ENCODE results near the gene PGAP3. TPM values are rescaled to one million over a fixed set of nuclear protein-coding genes. Genes with fewer than 3 reads are reported as not detected.

PGAP3 gene
- total and polyA plus RNA-seq, 7 experiments from 2014 or later, result 13.3 to 39.9 (median 34.4) TPM

GRCh38 chr17:39629898-39630297 lies 58.0 kb downstream of the PGAP3 start:
- Mint-ChIP-seq H3K27me3 (peaks cover 10 to 59% (median 29%) of the 10 kb centered on the region in 5 donors), H3K4me3 (no peak overlapping the region), H3K9me3 (peaks cover 0 to 1% (median 0%) of the 10 kb centered on the region in 11 donors), H3K27ac (no peak overlapping the region), H3K36me3 (no peaks in the 10 kb centered on the region), H3K4me1 (peaks cover 5 to 30% (median 19%) of the 10 kb centered on the region in 7 donors)
- peaks cover 3 to 4% of the 10 kb centered on the region in 2 donors for H3K27me3 ChIP-seq (ENCODE audit: control insufficient read depth in 2 of 2, insufficient read depth in 2 of 2, low read length in 2 of 2)
- H3K36me3 ChIP-seq (ENCODE audit: control insufficient read depth in 2 of 3, insufficient read depth in 3 of 3, low read length in 3 of 3), result no peaks in the 10 kb centered on the region
- no peak overlapping the region for H3K27ac ChIP-seq (ENCODE audit: low read depth, low read length)
- CTCF ChIA-PET, result no interaction called here
- no peaks in the 10 kb centered on the region for H3K9me3 ChIP-seq (ENCODE audit: control insufficient read depth in 2 of 3, low read length in 3 of 3)
- peaks cover 5 to 8% of the 10 kb centered on the region in 2 donors for H3K4me1 ChIP-seq (ENCODE audit: control insufficient read depth in 2 of 2, insufficient read depth in 2 of 2, low read length in 2 of 2)
- ATAC-seq (no peak), DNase-seq (no peak)
- POLR2A ChIA-PET, result no interaction called here
- intact Hi-C loops (cut with micrococcal nuclease), result no loop called here
- no peak overlapping the region for H3K4me3 ChIP-seq (ENCODE audit: low read length)

GRCh38 chr17:39629494-39629880 lies 58.4 kb downstream of the PGAP3 start:
- ChIA-PET CTCF (interaction anchor here (0.6 kb wide), 2 partner anchors 14 to 335 kb away, joined by 3 to 4 read pairs; no protein-coding TSS in a partner anchor), POLR2A (interaction anchor here (1.5 kb wide), 1 partner anchor 39 kb away, joined by 3 read pairs; the partner anchor contains the start of gene PNMT)
- Mint-ChIP-seq H3K4me3 (peak overlapping the region in 1 of 10 donors; percentile 34), H3K27me3 (peaks cover 10 to 64% (median 32%) of the 10 kb centered on the region in 5 donors), H3K4me1 (peaks cover 5 to 29% (median 21%) of the 10 kb centered on the region in 7 donors), H3K9me3 (peaks cover 0 to 1% (median 0%) of the 10 kb centered on the region in 11 donors), H3K36me3 (no peaks in the 10 kb centered on the region), H3K27ac (no peak overlapping the region)
- DNase-seq (no peak), ATAC-seq (no peak)
- peaks cover under 1 to 8% of the 10 kb centered on the region in 2 donors for H3K4me1 ChIP-seq (ENCODE audit: control insufficient read depth in 2 of 2, insufficient read depth in 2 of 2, low read length in 2 of 2)
- no peak overlapping the region for H3K27ac ChIP-seq (ENCODE audit: low read depth, low read length)
- H3K9me3 ChIP-seq (ENCODE audit: control insufficient read depth in 2 of 3, low read length in 3 of 3), result no peaks in the 10 kb centered on the region
- intact Hi-C loops (cut with micrococcal nuclease), result no loop called here
- no peaks in the 10 kb centered on the region for H3K36me3 ChIP-seq (ENCODE audit: control insufficient read depth in 2 of 3, insufficient read depth in 3 of 3, low read length in 3 of 3)
- no peak overlapping the region for H3K4me3 ChIP-seq (ENCODE audit: low read length)
- H3K27me3 ChIP-seq (ENCODE audit: control insufficient read depth in 2 of 2, insufficient read depth in 2 of 2, low read length in 2 of 2), result peaks cover 3 to 4% of the 10 kb centered on the region in 2 donors

DNA sequence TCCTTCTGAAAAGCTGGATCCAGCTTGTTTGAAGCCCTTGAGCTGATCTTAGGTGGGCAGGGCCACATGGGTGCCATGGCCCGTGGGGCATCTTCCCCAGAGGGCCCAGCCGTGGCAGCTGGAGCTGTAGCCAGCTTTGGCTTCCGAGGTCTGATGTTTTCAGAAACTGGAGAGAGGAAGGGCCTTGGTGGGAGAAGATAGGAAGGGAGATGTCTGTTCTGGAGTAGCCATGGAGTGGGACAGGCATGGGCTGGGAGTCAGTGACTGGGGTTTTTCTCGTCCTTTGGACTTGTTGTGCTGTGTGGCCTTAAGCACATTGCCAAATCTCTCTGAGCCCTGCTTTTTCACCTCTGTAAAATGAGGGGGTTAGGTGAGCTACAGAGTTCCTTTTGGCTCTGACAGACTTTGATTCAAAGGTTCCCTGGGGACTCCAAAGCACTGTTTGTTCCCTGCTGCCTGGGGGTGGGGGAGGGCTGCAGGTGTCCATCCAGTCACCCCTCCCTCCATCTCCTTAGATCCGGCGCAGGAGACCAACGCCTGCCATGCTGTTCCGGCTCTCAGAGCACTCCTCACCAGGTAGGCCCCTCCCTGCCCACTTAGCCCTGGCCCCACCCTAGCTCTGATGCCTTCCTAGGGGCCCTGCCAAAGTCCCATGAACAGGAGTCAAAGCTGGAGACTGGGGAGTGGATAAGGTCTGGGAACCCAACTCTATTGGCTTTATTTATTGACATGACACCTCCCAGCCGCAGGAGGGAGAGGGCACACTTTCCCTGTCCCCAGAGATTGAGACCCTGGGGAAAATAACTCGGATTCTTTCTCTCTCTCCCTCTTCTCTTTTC lies 59.0 kb downstream of the PGAP3 start:
- CTCF ChIA-PET, result interaction anchor here (0.6 to 1.7 kb wide), 5 partner anchors 10 to 336 kb away, joined by 3 to 5 read pairs (median 3); no protein-coding TSS in a partner anchor
- no peak overlapping the region for H3K27ac Mint-ChIP-seq

DNA sequence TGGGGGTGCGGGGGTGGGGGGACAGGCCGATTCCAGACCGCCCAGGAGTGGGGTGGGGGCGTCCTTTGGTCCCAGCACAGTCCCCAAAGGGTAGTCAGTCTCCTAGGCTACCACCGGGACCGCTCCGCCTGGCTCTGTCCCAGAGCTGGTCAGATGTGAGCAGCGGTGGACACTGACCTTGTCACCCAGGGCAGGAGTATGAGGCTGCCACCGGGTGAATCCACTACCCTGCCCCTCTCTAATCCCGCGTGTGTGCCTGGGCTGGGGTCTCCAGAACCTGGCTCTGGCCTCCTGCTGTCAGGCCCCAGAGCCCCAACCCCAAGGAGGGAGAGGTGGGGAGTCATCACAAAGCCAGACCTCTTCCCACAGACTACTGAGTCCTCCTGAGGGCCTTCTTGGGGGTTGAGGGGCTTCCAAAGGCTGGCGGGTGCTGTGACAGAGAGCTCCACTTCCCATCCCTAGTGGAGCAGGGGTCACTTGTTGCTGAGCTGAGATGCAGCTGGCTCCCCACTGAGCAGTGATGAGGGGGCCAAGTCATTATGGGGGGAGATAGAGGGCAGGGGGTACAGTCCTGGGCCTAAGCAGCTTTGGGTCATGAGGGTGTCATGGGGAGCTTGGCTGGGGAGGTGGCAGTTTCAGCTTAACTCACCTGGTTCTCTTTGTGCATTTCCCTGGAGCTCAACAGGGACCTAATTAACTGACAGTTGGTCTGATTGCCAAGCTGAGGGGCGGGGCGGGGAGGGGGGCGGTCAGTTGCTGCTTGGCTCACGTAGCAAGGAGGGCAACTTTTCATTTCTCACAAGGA lies 59.9 kb downstream of the PGAP3 start:
- no peak overlapping the region for H3K27ac Mint-ChIP-seq
- H3K36me3 ChIP-seq (ENCODE audit: control insufficient read depth in 2 of 3, insufficient read depth in 3 of 3, low read length in 3 of 3), result no peaks in the 10 kb centered on the region
- peak overlapping the region in 5 of 10 donors; percentile 6 to 42 (median 15) for H3K4me3 Mint-ChIP-seq
- no peaks in the 10 kb centered on the region for H3K36me3 Mint-ChIP-seq
- ATAC-seq, result no peak
- H3K4me1 ChIP-seq (ENCODE audit: control insufficient read depth in 2 of 2, insufficient read depth in 2 of 2, low read length in 2 of 2), result peaks cover 0 to 12% of the 10 kb centered on the region in 2 donors
- H3K4me1 Mint-ChIP-seq, result peaks cover 0 to 30% (median 21%) of the 10 kb centered on the region in 7 donors
- intact Hi-C loops (cut with micrococcal nuclease), result no loop called here
- peaks cover 0 to 1% (median 0%) of the 10 kb centered on the region in 11 donors for H3K9me3 Mint-ChIP-seq
- peaks cover 3 to 4% of the 10 kb centered on the region in 2 donors for H3K27me3 ChIP-seq (ENCODE audit: control insufficient read depth in 2 of 2, insufficient read depth in 2 of 2, low read length in 2 of 2)
- no peak overlapping the region for H3K4me3 ChIP-seq (ENCODE audit: low read length)
- ChIA-PET POLR2A (interaction anchor here (1.5 kb wide), 1 partner anchor 41 kb away, joined by 3 read pairs; the partner anchor contains the start of gene PNMT), CTCF (interaction anchor here (0.8 to 1.7 kb wide), 3 partner anchors 9 to 26 kb away, joined by 3 to 5 read pairs (median 3); no protein-coding TSS in a partner anchor)
- no peak overlapping the region for H3K27ac ChIP-seq (ENCODE audit: low read depth, low read length)
- no peak for DNase-seq
- no peaks in the 10 kb centered on the region for H3K9me3 ChIP-seq (ENCODE audit: control insufficient read depth in 2 of 3, low read length in 3 of 3)
- H3K27me3 Mint-ChIP-seq, result peaks cover 10 to 73% (median 32%) of the 10 kb centered on the region in 5 donors

More for the DNA sequence above, 59.0 kb downstream of the PGAP3 start:
- Mint-ChIP-seq H3K4me1 (peaks cover 0 to 27% (median 18%) of the 10 kb centered on the region in 7 donors), H3K9me3 (peaks cover 0 to 1% (median 0%) of the 10 kb centered on the region in 11 donors), H3K4me3 (peak overlapping the region in 1 of 10 donors; percentile 34), H3K27me3 (peaks cover 10 to 67% (median 32%) of the 10 kb centered on the region in 5 donors), H3K36me3 (no peaks in the 10 kb centered on the region)
- POLR2A ChIA-PET, result interaction anchor here (0.6 to 1.5 kb wide), 2 partner anchors 40 to 179 kb away, joined by 3 to 4 read pairs; partner anchors contain the start of gene PNMT
- DNase-seq (no peak), ATAC-seq (no peak)
- Histone ChIP-seq H3K4me1 (ENCODE audit: control insufficient read depth in 2 of 2, insufficient read depth in 2 of 2, low read length in 2 of 2) (peaks cover 0 to 8% of the 10 kb centered on the region in 2 donors), H3K4me3 (ENCODE audit: low read length) (no peak overlapping the region), H3K27me3 (ENCODE audit: control insufficient read depth in 2 of 2, insufficient read depth in 2 of 2, low read length in 2 of 2) (peaks cover 3 to 4% of the 10 kb centered on the region in 2 donors), H3K27ac (ENCODE audit: low read depth, low read length) (no peak overlapping the region), H3K36me3 (ENCODE audit: control insufficient read depth in 2 of 3, insufficient read depth in 3 of 3, low read length in 3 of 3) (no peaks in the 10 kb centered on the region), H3K9me3 (ENCODE audit: control insufficient read depth in 2 of 3, low read length in 3 of 3) (no peaks in the 10 kb centered on the region)
- intact Hi-C loops (cut with micrococcal nuclease), result no loop called here

GRCh38 chr17:39627047-39627711 lies 60.7 kb downstream of the PGAP3 start:
- peak overlapping the region; percentile 17 for H3K4me3 ChIP-seq (ENCODE audit: low read length)
- POLR2A ChIA-PET, result interaction anchor here (0.7 kb wide), 1 partner anchor 20 kb away, joined by 3 read pairs; no protein-coding TSS in a partner anchor

More at GRCh38 chr17:39627047-39627711, 60.7 kb downstream of the PGAP3 start:
- peaks cover 0 to 1% (median 0%) of the 10 kb centered on the region in 11 donors for H3K9me3 Mint-ChIP-seq
- CTCF ChIA-PET, result interaction anchor here (1.0 to 8.9 kb wide), 3 partner anchors 8 to 155 kb away, joined by 3 to 104 read pairs (median 3); partner anchors contain the start of gene STARD3
- H3K9me3 ChIP-seq (ENCODE audit: control insufficient read depth in 2 of 3, low read length in 3 of 3), result no peaks in the 10 kb centered on the region
- H3K4me3 Mint-ChIP-seq, result peak overlapping the region in 7 of 10 donors; percentile 7 to 77 (median 65)
- no peak for DNase-seq
- H3K27ac Mint-ChIP-seq, result no peak overlapping the region
- no peak overlapping the region for H3K27ac ChIP-seq (ENCODE audit: low read depth, low read length)
- peaks cover 4 to 14% of the 10 kb centered on the region in 2 donors for H3K4me1 ChIP-seq (ENCODE audit: control insufficient read depth in 2 of 2, insufficient read depth in 2 of 2, low read length in 2 of 2)
- no peaks in the 10 kb centered on the region for H3K36me3 Mint-ChIP-seq
- peaks cover 3 to 4% of the 10 kb centered on the region in 2 donors for H3K27me3 ChIP-seq (ENCODE audit: control insufficient read depth in 2 of 2, insufficient read depth in 2 of 2, low read length in 2 of 2)
- H3K4me1 Mint-ChIP-seq, result peaks cover 7 to 36% (median 26%) of the 10 kb centered on the region in 7 donors
- ATAC-seq, result no peak
- intact Hi-C loops (cut with micrococcal nuclease), result no loop called here
- no peaks in the 10 kb centered on the region for H3K36me3 ChIP-seq (ENCODE audit: control insufficient read depth in 2 of 3, insufficient read depth in 3 of 3, low read length in 3 of 3)
- H3K27me3 Mint-ChIP-seq, result peaks cover 10 to 73% (median 32%) of the 10 kb centered on the region in 5 donors
